ENCODE measurements around the gene HCFC1R1.
"Not testable (repeated sequence)": the region's sequence is repeated elsewhere in the genome, so short reads cannot be mapped to it uniquely, and the experiment has no call there.

GRCh38 chr16:3052571-3053329 lies 29.0 kb upstream of the HCFC1R1 start:
- TF ChIP-seq CTCF (IDR thresholded peaks at IDR 0.05; ENCODE audit: low read length); EZH2 (IDR thresholded peaks at IDR 0.05; ENCODE audit: borderline replicate concordance, low read length): not testable (repeated sequence)

Measured in OCI-LY1 (cell line).